Measurements from ENCODE around the gene MB.

Gene MB

DNA sequence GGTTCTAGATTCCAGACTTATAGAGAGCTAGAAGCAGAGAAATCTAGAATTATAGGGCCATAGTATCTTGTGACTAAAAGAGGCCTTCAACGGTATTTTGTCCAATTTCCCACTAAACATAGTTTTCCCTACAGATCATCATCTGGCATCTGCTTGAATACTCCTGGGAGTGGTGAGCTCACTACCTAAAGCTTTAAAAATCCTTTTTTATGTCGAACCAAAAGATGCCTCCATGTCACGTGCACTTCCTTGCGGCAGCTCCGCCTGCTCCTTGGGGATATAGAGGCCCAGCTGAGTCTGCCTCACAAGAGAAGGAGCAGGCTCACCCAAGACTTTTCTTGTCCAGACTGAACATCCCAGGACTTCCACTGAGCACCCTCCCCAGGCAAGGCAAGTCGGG, 4.3 kb upstream of the MB start:
- ChIA-PET CTCF (interaction anchor here (0.6 to 4.4 kb wide), 13 partner anchors 8 to 300 kb away, joined by 3 to 50 read pairs (median 6); no protein-coding TSS in a partner anchor), POLR2A (no interaction called here)
- TF ChIP-seq, protein P1, sequence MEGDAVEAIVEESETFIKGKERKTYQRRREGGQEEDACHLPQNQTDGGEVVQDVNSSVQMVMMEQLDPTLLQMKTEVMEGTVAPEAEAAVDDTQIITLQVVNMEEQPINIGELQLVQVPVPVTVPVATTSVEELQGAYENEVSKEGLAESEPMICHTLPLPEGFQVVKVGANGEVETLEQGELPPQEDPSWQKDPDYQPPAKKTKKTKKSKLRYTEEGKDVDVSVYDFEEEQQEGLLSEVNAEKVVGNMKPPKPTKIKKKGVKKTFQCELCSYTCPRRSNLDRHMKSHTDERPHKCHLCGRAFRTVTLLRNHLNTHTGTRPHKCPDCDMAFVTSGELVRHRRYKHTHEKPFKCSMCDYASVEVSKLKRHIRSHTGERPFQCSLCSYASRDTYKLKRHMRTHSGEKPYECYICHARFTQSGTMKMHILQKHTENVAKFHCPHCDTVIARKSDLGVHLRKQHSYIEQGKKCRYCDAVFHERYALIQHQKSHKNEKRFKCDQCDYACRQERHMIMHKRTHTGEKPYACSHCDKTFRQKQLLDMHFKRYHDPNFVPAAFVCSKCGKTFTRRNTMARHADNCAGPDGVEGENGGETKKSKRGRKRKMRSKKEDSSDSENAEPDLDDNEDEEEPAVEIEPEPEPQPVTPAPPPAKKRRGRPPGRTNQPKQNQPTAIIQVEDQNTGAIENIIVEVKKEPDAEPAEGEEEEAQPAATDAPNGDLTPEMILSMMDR (IDR thresholded peaks at IDR 0.05; ENCODE audit: insufficient read depth, low read length, missing control alignments) = no peak

DNA sequence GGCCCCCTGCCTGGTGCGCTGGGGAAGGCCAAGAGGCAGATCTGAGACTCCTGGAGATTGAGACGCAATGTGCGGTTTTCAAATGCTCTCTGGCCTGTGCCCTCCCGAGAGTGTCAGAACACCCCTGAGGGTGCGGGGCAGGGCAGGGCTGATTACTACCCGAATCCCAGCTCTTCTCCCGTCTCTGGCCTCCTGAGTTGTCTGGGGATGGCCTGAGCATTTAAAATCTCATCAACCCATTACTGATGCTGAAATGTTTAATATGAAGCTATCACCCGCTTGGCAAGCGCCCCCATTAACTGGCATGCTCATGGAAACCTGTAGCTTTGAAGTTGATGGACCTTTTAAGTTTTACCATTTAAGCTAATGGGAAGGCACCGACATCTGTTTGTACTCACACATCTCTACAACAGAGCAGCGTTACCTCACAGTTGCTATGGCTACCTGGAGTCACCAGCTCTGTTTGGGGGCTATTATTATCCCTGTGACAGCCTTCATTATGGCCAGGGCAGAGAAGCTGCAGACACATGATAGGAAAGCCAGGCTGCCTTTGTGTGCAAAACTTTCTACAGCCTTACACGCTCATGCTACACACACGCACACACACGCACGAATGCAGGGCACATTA, 3.6 kb upstream of the MB start:
- ChIA-PET POLR2A (interaction anchor here (0.5 to 0.7 kb wide), 2 partner anchors 190 to 228 kb away, joined by 3 read pairs; no protein-coding TSS in a partner anchor), CTCF (interaction anchor here (0.6 to 4.4 kb wide), 14 partner anchors 8 to 503 kb away, joined by 3 to 50 read pairs (median 6); no protein-coding TSS in a partner anchor)
- TF ChIP-seq, protein P1 (IDR thresholded peaks at IDR 0.05; ENCODE audit: insufficient read depth, low read length, missing control alignments) = no peak
- H3K4me3 ChIP-seq (ENCODE audit: low read depth, low read length) = no peak overlapping the region
- DNase-seq (ENCODE audit: low read depth, low spot score) = no peak

More for the DNA sequence above, 4.3 kb upstream of the MB start:
- no peak overlapping the region for H3K4me3 ChIP-seq (ENCODE audit: low read depth, low read length)
- no peak for DNase-seq (ENCODE audit: low read depth, low spot score)

- TF ChIP-seq, protein P1 (IDR thresholded peaks at IDR 0.05; ENCODE audit: insufficient read depth, low read length, missing control alignments) = no peak
- ChIA-PET CTCF (interaction anchor here (1.3 to 4.4 kb wide), 5 partner anchors 37 to 505 kb away, joined by 3 to 50 read pairs (median 15); no protein-coding TSS in a partner anchor), POLR2A (no interaction called here)
- no peak for DNase-seq (ENCODE audit: low read depth, low spot score)
- no peak overlapping the region for H3K4me3 ChIP-seq (ENCODE audit: low read depth, low read length)
Measured at GRCh38 chr22:35619336-35620094, 2.4 kb upstream of the MB start.

GRCh38 chr22:35618427-35619223, 1.5 kb upstream of the MB start:
- H3K4me3 ChIP-seq (ENCODE audit: low read depth, low read length) = no peak overlapping the region
- ChIA-PET POLR2A (no interaction called here), CTCF (interaction anchor here (1.3 to 4.4 kb wide), 3 partner anchors 188 to 506 kb away, joined by 4 to 50 read pairs (median 45); no protein-coding TSS in a partner anchor)
- TF ChIP-seq, protein P1 (IDR thresholded peaks at IDR 0.05; ENCODE audit: insufficient read depth, low read length, missing control alignments) = no peak
- no peak for DNase-seq (ENCODE audit: low read depth, low spot score)

DNA sequence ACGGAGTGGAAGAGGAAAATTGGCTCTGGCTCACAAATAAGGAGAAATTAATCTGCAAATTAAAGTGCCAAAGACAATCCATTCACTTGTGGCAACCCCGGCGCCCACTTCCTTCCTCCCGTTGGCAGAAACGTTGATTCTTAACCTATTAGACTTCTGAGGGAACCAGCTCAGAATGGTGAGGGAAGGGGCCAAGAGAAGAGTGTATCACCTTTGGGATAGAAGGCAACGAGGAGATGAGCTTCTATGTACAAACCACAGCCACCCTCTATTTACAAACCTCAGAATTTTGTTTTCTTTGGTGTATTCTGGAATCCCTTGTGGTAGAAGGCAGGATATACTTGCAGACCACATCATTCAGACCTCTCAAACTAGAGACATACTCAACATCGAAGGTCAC, 1.1 kb downstream of the MB start:
- TF ChIP-seq, protein P1 (IDR thresholded peaks at IDR 0.05; ENCODE audit: insufficient read depth, low read length, missing control alignments) = no peak
- no peak for DNase-seq (ENCODE audit: low read depth, low spot score)
- ChIA-PET CTCF (interaction anchor here (0.8 to 2.3 kb wide), 8 partner anchors 11 to 450 kb away, joined by 3 to 8 read pairs (median 4); no protein-coding TSS in a partner anchor), POLR2A (no interaction called here)
- H3K4me3 ChIP-seq (ENCODE audit: low read depth, low read length) = no peak overlapping the region
